ENCODE data around the gene UBE2I. TPM values are rescaled to one million over a fixed set of nuclear protein-coding genes. Genes with fewer than 3 reads are reported as not detected.
A peak's percentile ranks its signal among the peaks of the same experiment; 100 is the strongest.

Gene UBE2I
- total RNA-seq: 10 to 100 TPM; 25.0 to 48.0 (median 39.3) TPM
- long read RNA-seq, transcript UBE2I-203 (7 exons, 2,976 nt): major isoform, 7 of 8 reads
- long read RNA-seq, partial matches to known transcripts: 0 of 8 reads
- long read RNA-seq, other reads (novel, unspliced or antisense): 1 of 8 reads

DNA sequence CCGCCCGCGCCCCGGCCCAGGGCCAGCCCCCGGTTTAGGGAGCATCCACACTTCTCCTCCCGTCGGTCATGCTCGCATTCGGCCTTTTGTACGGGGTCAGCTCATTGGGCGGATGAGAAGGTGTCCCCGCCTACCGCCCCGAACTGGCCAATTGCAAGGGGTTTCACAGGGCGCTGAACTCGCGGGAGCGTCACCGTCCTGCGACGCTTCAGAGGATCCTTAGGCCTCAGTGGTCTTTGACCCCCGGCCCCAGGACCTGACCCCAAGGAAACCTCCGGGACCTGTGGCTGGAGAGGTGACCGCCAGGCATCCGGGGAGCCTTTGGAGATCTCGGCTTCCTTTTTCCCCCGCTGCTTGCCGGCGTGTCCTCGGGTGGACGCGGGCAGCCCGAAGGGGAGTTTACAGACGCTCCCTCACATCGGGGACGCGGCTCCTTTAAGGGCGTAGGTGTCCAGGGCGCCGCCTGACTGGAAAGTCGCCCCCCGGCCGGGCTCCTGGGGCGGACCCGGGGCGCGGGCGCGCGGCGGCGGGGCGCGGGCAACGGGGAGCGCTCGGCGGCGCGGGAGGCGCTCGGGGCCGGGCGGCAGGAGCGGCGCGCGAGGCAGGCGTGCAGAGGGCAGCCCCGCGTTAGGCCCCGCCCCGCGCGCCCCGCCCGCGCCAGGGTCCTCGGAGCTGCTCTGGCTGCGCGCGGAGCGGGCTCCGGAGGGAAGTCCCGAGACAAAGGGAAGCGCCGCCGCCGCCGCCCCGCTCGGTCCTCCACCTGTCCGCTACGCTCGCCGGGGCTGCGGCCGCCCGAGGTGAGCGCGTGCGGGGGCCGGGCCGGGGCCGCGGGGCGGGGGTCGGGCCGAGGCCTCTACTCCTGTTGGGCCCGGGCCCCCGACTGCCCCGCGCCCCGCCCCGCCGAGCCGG lies at the start of gene UBE2I:
UBE2I (plus strand) TSS at position 660 of the 909 bp plus-strand sequence. CDS start 4,395 bp downstream, outside the sequence.
- Histone ChIP-seq H3K4me1 (peaks cover 0 to 24% (median 11%) of the 10 kb centered on the region in 4 donors), H3K27me3 (no peaks in the 10 kb centered on the region), H3K27ac (peak within 1 kb of the TSS; percentile 99 to 100 (median 100)), H3K4me3 (peak within 1 kb of the TSS; percentile 67 to 85 (median 68)), H3K9me3 (no peaks in the 10 kb centered on the region), H3K36me3 (peaks cover 0 to 9% (median under 1%) of the 10 kb centered on the region in 4 donors)
- DNase-seq (peak; percentile 94 to 98 (median 96)), ATAC-seq (peak; percentile 85 to 93 (median 88))
- no peak for TF ChIP-seq CTCF (IDR thresholded peaks at IDR 0.05)
- TF ChIP-seq POLR2A (IDR thresholded peaks at IDR 0.05): peak; percentile 61
- intact Hi-C loops (cut with DNase I): no loop called here
- WGBS (ENCODE audit: insufficient coverage, low coverage, low lambda C conversion rate, missing lambda C conversion rate): 0% methylated on average over 12 of the region's 117 CpGs

GRCh38 chr16:1259760-1260068 lies 49.7 kb upstream of the UBE2I start:
- Histone ChIP-seq H3K27ac (no peak overlapping the region), H3K27me3 (peaks cover 0 to 5% of the 10 kb centered on the region in 2 donors), H3K4me3 (no peak overlapping the region), H3K4me1 (no peaks in the 10 kb centered on the region), H3K36me3 (no peaks in the 10 kb centered on the region), H3K9me3 (no peaks in the 10 kb centered on the region)
- DNase-seq (no peak), ATAC-seq (no peak)
- WGBS (ENCODE audit: insufficient coverage, low coverage, low lambda C conversion rate, missing lambda C conversion rate): 23% methylated on average over 4 of the region's 11 CpGs
- TF ChIP-seq POLR2A (IDR thresholded peaks at IDR 0.05) (no peak), CTCF (IDR thresholded peaks at IDR 0.05) (no peak)
- intact Hi-C loops (cut with DNase I): no loop called here

DNA sequence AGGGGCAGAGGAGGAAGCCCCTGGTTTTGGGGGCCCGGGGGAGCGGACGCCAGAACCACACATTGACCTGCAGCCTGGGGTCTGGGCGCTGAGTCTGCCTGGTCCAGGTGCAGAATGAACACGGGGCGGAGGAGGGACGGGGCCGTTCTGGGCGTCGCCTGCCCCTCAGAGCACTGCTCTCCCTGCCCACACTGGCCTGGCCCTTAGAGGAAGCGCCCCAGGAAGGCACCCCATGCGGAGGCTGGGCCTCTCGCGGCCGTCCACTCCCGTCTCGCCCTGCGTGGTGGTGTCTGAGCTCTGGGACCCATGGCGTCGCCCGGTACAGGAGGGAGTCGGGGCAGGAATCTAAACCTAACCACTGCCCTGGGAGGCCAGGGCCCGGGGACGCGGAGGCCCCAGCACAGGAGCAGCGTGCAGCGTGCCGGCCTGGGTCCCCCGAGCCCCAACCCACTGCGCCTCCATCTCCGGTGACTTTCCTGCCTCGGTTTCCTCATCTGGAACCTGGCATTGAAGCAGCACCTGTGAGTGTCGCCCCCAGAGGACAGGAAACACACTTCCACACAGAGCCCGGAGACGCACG lies 49.2 kb upstream of the UBE2I start:
- Histone ChIP-seq H3K9me3 (no peaks in the 10 kb centered on the region), H3K27ac (no peak overlapping the region), H3K4me3 (no peak overlapping the region), H3K4me1 (no peaks in the 10 kb centered on the region), H3K36me3 (no peaks in the 10 kb centered on the region), H3K27me3 (peaks cover 0 to 5% of the 10 kb centered on the region in 2 donors)
- no peak for DNase-seq
- TF ChIP-seq POLR2A (IDR thresholded peaks at IDR 0.05): no peak
- no peak for TF ChIP-seq CTCF (IDR thresholded peaks at IDR 0.05)
- no CpG with 5 or more reads among the region's 36 CpGs for WGBS (ENCODE audit: insufficient coverage, low coverage, low lambda C conversion rate, missing lambda C conversion rate)
- intact Hi-C loops (cut with DNase I): no loop called here
- no peak for ATAC-seq

- no peaks in the 10 kb centered on the region for H3K9me3 ChIP-seq
- peak in 1 of 4 donors; percentile 14 for ATAC-seq
- H3K4me1 ChIP-seq: no peaks in the 10 kb centered on the region
- 3% methylated on average over 10 of the region's 47 CpGs for WGBS (ENCODE audit: insufficient coverage, low coverage, low lambda C conversion rate, missing lambda C conversion rate)
- peaks cover 0 to 5% of the 10 kb centered on the region in 2 donors for H3K27me3 ChIP-seq
- H3K27ac ChIP-seq: no peak overlapping the region
- TF ChIP-seq POLR2A (IDR thresholded peaks at IDR 0.05) (no peak), CTCF (IDR thresholded peaks at IDR 0.05) (no peak)
- no peak for DNase-seq
- intact Hi-C loops (cut with DNase I): no loop called here
- H3K36me3 ChIP-seq: no peaks in the 10 kb centered on the region
- H3K4me3 ChIP-seq: no peak overlapping the region
These were observed 48.1 kb upstream of the UBE2I start for GRCh38 chr16:1261131-1261892.
